Measurements from ENCODE around the gene KCTD12.

DNA sequence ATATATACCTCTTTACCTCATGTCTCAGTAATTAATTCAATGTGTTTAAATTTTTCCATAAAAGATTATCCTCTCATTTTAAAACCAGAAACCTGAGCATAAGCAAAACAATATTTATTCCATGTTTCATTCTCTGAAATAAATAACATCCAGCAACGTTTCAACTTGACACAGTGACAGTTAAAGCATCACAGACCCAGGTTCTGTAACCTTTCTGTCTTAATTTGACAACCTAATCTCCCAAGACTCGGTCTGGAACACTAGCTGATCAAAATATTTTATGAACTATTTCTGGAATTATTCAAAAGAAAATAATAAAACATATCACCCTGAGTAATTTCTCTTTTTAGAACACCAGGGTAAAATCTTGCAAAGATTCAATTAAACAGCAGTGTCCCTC, 40.3 kb downstream of the KCTD12 start:
- TF ChIP-seq, protein P1, sequence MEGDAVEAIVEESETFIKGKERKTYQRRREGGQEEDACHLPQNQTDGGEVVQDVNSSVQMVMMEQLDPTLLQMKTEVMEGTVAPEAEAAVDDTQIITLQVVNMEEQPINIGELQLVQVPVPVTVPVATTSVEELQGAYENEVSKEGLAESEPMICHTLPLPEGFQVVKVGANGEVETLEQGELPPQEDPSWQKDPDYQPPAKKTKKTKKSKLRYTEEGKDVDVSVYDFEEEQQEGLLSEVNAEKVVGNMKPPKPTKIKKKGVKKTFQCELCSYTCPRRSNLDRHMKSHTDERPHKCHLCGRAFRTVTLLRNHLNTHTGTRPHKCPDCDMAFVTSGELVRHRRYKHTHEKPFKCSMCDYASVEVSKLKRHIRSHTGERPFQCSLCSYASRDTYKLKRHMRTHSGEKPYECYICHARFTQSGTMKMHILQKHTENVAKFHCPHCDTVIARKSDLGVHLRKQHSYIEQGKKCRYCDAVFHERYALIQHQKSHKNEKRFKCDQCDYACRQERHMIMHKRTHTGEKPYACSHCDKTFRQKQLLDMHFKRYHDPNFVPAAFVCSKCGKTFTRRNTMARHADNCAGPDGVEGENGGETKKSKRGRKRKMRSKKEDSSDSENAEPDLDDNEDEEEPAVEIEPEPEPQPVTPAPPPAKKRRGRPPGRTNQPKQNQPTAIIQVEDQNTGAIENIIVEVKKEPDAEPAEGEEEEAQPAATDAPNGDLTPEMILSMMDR (conservative IDR thresholded peaks at IDR 0.05 in 1 of 2, IDR thresholded peaks at IDR 0.05 in 1 of 2; ENCODE audit: extremely low read depth in 1 of 2, insufficient read depth in 1 of 2, low read depth in 1 of 2, low read length in 2 of 2): no peak
- no peak for TF ChIP-seq EZH2 (IDR thresholded peaks at IDR 0.05; ENCODE audit: borderline replicate concordance, low read length)

Measured in mammary epithelial cell (primary cell).